8988T (cell line): ENCODE measurements around the gene C2.
"Not testable (repeated sequence)": the region's sequence is repeated elsewhere in the genome, so short reads cannot be mapped to it uniquely, and the experiment has no call there.

ENCODE experiments used
- DNase-seq: peaks from one replicate; pipeline ENCODE4 v3.0.0; 2011

Gene C2

GRCh38 chr6:31981744-31982143 lies 54.2 kb downstream of the C2 start, which contains the start of gene C4A:
TSS of gene C4A (plus strand) at chr6:31982057. CDS start at chr6:31982108, 51 bp downstream.
- not testable (repeated sequence) for DNase-seq

- not testable (repeated sequence) for DNase-seq
These were observed 61.8 kb downstream of the C2 start for GRCh38 chr6:31989363-31989762.

GRCh38 chr6:31994421-31994820 lies 66.9 kb downstream of the C2 start:
- DNase-seq = not testable (repeated sequence)
